Esophagus (tissue), 2 donors: Measurements from ENCODE around the gene MINK1. TPM values are rescaled to one million over a fixed set of nuclear protein-coding genes. Genes with fewer than 3 reads are reported as not detected.

Experiments used
- H3K27ac ChIP-seq, 2 donors: one replicate each; pipeline ENCODE4 v1.5.1; 2013; ENCODE audit warnings: low read depth in 2 of 2, mild to moderate bottlenecking in 2 of 2, inconsistent platforms in 1 of 2, low read length in 1 of 2, moderate library complexity in 1 of 2
- H3K27me3 ChIP-seq, 2 donors: one replicate each; pipeline ENCODE4 v1.6.1; 2013; ENCODE audit warnings: low read length in 2 of 2, control low read depth in 1 of 2, mild to moderate bottlenecking in 1 of 2; ENCODE audit not compliant: insufficient read depth in 2 of 2, control insufficient read depth in 1 of 2
- H3K36me3 ChIP-seq, 2 donors: one replicate each; pipeline ENCODE4 v1.6.1; 2013; ENCODE audit warnings: low read length in 1 of 2; ENCODE audit not compliant: control insufficient read depth in 2 of 2, insufficient read depth in 2 of 2
- H3K4me1 ChIP-seq, 2 donors: one replicate each; pipeline ENCODE4 v1.6.1; 2013; ENCODE audit warnings: low read length in 1 of 2; ENCODE audit not compliant: control insufficient read depth in 2 of 2, insufficient read depth in 2 of 2
- H3K4me3 ChIP-seq, 2 donors: one replicate each; pipeline ENCODE4 v1.5.1; 2013; ENCODE audit warnings: low read length in 2 of 2, mild to moderate bottlenecking in 2 of 2, low read depth in 1 of 2, moderate library complexity in 1 of 2
- H3K9me3 ChIP-seq, 2 donors: one replicate each; pipeline ENCODE4 v1.6.1; 2013; ENCODE audit warnings: mild to moderate bottlenecking in 2 of 2, low read depth in 1 of 2, low read length in 1 of 2, moderate library complexity in 1 of 2; ENCODE audit not compliant: control insufficient read depth in 2 of 2, insufficient read depth in 1 of 2
- WGBS, 2 donors: extraction: QIAGEN DNeasy Blood & Tissue Kit; methylation state at CpG; one replicate each; pipeline ENCODE4 v1.1.7; 2013; 5-methylcytosine and 5-hydroxymethylcytosine counted together
- polyA plus RNA-seq, 2 donors: library from polyadenylated mRNA; stranded (reverse); fragments of 200-250 nt; gene quantifications; one replicate each; pipeline ENCODE4 v1.2.3, GENCODE V29; 2013
- donor health status: healthy with polysubstance abuse.
- donor health status: Bipolar disorder and iron deficiency.

Gene MINK1
- polyA plus RNA-seq, 2 donors, result 86.1 to 161 TPM

- no peaks in the 10 kb centered on the region for H3K27me3 ChIP-seq
- peaks cover 0 to 2% of the 10 kb centered on the region in 2 donors for H3K9me3 ChIP-seq
- peaks cover 0 to 16% of the 10 kb centered on the region in 2 donors for H3K4me1 ChIP-seq
- peaks cover 9 to 29% of the 10 kb centered on the region in 2 donors for H3K36me3 ChIP-seq
- peak overlapping the region; percentile 34 to 81 for H3K27ac ChIP-seq
- WGBS, 2 donors, result 65 to 76% methylated on average over 13 of the region's 13 CpGs
- no peak overlapping the region for H3K4me3 ChIP-seq
Observed at GRCh38 chr17:4810696-4811290, 22.3 kb upstream of the MINK1 start.

- Histone ChIP-seq H3K9me3 (peaks cover 0 to 2% of the 10 kb centered on the region in 2 donors), H3K27me3 (no peaks in the 10 kb centered on the region), H3K27ac (peak overlapping the region in 1 of 2 donors; percentile 74), H3K4me1 (peaks cover 0 to 16% of the 10 kb centered on the region in 2 donors), H3K36me3 (peaks cover 10 to 31% of the 10 kb centered on the region in 2 donors), H3K4me3 (no peak overlapping the region)
- 77 to 84% methylated on average over 12 of the region's 12 CpGs for WGBS, 2 donors
Observed at GRCh38 chr17:4811471-4811870, 21.7 kb upstream of the MINK1 start.

- no peak overlapping the region for H3K4me3 ChIP-seq
- WGBS, 2 donors, result 90 to 91% methylated on average over 7 of the region's 7 CpGs
- no peaks in the 10 kb centered on the region for H3K27me3 ChIP-seq
- H3K9me3 ChIP-seq, result peaks cover 0 to 2% of the 10 kb centered on the region in 2 donors
- H3K27ac ChIP-seq, result no peak overlapping the region
- peaks cover 10 to 38% of the 10 kb centered on the region in 2 donors for H3K36me3 ChIP-seq
- peaks cover 0 to 15% of the 10 kb centered on the region in 2 donors for H3K4me1 ChIP-seq
Observed at GRCh38 chr17:4812690-4813089, 20.4 kb upstream of the MINK1 start.

- Histone ChIP-seq H3K4me3 (no peak overlapping the region), H3K36me3 (peaks cover 6 to 45% of the 10 kb centered on the region in 2 donors)
- 84% methylated on average over 7 of the region's 7 CpGs for WGBS, 2 donors
Observed at GRCh38 chr17:4815043-4815675, 18.0 kb upstream of the MINK1 start.

GRCh38 chr17:4816826-4817225 is 16.3 kb upstream of the MINK1 start:
- no peak overlapping the region for H3K27ac ChIP-seq
- H3K4me1 ChIP-seq, result no peaks in the 10 kb centered on the region
- no peaks in the 10 kb centered on the region for H3K9me3 ChIP-seq
- H3K36me3 ChIP-seq, result peaks cover 6 to 42% of the 10 kb centered on the region in 2 donors
- H3K27me3 ChIP-seq, result no peaks in the 10 kb centered on the region
- no peak overlapping the region for H3K4me3 ChIP-seq
- WGBS, 2 donors, result 93 to 96% methylated on average over 12 to 13 of the region's 13 CpGs

More at GRCh38 chr17:4815043-4815675, 18.0 kb upstream of the MINK1 start:
- H3K27me3 ChIP-seq, result no peaks in the 10 kb centered on the region
- H3K4me1 ChIP-seq, result peaks cover 0 to 4% of the 10 kb centered on the region in 2 donors
- no peak overlapping the region for H3K27ac ChIP-seq
- H3K9me3 ChIP-seq, result peaks cover 0 to 2% of the 10 kb centered on the region in 2 donors

- 78 to 82% methylated on average over 12 of the region's 12 CpGs for WGBS, 2 donors
- Histone ChIP-seq H3K27ac (no peak overlapping the region), H3K4me1 (no peaks in the 10 kb centered on the region), H3K9me3 (no peaks in the 10 kb centered on the region), H3K4me3 (no peak overlapping the region), H3K27me3 (no peaks in the 10 kb centered on the region), H3K36me3 (peaks cover 12 to 52% of the 10 kb centered on the region in 2 donors)
Observed at GRCh38 chr17:4818276-4818675, 14.9 kb upstream of the MINK1 start.

GRCh38 chr17:4822835-4823234 is 10.3 kb upstream of the MINK1 start:
- no peak overlapping the region for H3K27ac ChIP-seq
- WGBS, 2 donors, result 79 to 81% methylated on average over 3 of the region's 3 CpGs
- H3K36me3 ChIP-seq, result peaks cover 9 to 31% of the 10 kb centered on the region in 2 donors
- H3K4me1 ChIP-seq, result no peaks in the 10 kb centered on the region
- no peaks in the 10 kb centered on the region for H3K27me3 ChIP-seq
- H3K9me3 ChIP-seq, result no peaks in the 10 kb centered on the region
- H3K4me3 ChIP-seq, result no peak overlapping the region

- Histone ChIP-seq H3K9me3 (no peaks in the 10 kb centered on the region), H3K27ac (no peak overlapping the region), H3K4me1 (no peaks in the 10 kb centered on the region), H3K36me3 (peaks cover 9 to 24% of the 10 kb centered on the region in 2 donors), H3K27me3 (no peaks in the 10 kb centered on the region), H3K4me3 (no peak overlapping the region)
- 64 to 72% methylated on average over 12 of the region's 12 CpGs for WGBS, 2 donors
Observed at GRCh38 chr17:4823373-4824089, 9.6 kb upstream of the MINK1 start.

GRCh38 chr17:4827399-4827798 is 5.7 kb upstream of the MINK1 start:
- no peaks in the 10 kb centered on the region for H3K9me3 ChIP-seq
- H3K27ac ChIP-seq, result no peak overlapping the region
- 68 to 71% methylated on average over 8 of the region's 8 CpGs for WGBS, 2 donors
- peaks cover 9 to 12% of the 10 kb centered on the region in 2 donors for H3K36me3 ChIP-seq
- no peak overlapping the region for H3K4me3 ChIP-seq
- H3K27me3 ChIP-seq, result no peaks in the 10 kb centered on the region
- no peaks in the 10 kb centered on the region for H3K4me1 ChIP-seq
